NCI-H128 (cell line): ENCODE results near the gene ELMOD1.

Experiments
- DNase-seq: peaks from one replicate; lab custom pipeline; 2025; ENCODE audit not compliant: unreplicated experiment; lab: John Stamatoyannopoulos, UW

The ELMOD1 gene

DNA sequence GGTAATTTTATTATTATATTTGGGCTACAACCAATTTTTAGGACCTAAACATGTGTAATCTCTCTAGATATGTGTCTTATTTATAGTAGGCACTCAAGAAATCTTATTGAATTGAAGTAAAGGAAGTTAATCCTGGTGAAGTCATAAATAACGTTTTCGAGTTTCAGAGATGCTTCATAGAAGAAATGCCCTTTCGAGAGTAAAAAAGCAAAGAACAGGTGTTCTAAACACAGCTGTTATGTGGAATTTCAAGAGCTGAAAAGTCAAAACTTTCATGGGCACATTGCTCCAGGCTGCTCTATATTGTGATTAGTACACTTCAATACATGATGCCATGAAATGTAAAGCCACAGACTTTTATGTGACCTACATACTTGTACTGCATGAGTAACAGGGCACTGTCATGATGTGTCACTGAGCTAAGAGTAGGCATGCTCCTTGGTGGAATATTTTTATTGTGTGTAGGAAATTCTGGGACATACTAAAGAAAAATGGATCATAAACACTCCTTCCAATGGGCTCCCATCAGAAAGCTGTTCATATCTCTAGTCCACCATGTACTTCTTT lies 7.2 kb upstream of the ELMOD1 start:
- DNase-seq: no peak

DNA sequence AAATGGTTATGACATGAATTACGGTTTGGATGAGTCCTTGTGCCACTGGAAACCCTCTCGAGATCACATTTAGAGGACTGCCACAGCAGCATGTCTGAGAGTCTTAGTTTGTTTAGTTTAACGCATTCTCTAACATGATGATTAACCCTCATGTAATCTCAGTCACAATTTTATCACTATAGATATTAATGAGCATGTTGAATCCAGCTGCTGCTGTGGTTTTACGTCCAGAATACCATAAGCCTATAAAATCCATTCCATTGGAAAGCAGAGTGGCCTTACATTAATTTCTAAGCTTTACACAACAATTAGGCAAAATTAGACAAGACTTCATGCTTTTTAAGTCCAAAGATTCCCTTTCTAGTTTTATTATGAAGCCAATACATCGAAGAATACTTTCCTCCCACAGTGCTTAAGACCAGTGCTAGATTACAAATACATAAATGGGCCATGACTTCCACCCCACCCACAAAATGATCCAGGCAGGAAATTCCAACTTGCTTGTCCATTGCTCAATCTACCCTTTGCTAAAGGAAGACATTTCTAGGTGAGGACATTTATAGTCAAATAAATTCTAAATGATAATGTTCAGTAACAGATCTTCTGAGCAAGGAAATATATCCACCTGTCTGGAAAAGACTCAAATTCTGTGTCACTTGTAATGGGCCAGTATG lies 3.5 kb upstream of the ELMOD1 start:
- DNase-seq: no peak

- DNase-seq: no peak
Observed at GRCh38 chr11:107591378-107592230, 657 bp downstream of the ELMOD1 start.

GRCh38 chr11:107592231-107592590 lies 1.3 kb downstream of the ELMOD1 start:
- no peak for DNase-seq

DNA sequence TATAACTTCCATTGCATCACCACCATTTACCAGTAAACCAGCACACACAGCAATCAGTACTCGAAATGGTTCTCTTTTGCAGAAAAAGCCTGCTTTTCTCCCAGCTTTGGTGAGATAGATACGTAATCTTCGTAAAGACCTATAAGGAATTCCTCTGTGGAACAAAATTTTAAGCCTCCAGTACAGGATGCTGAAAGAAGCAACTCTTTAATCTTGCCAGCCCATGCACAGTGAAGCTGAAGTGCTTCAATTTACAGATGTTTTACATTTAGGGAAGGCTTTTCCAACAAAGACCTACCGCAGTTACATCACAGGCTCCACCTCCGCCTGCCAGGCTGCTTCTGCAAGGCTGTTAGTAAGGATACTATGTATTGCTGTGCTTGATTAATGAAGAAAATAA lies 1.9 kb downstream of the ELMOD1 start:
- no peak for DNase-seq

- DNase-seq: no peak
Observed at GRCh38 chr11:107593951-107594350, 3.0 kb downstream of the ELMOD1 start.

DNA sequence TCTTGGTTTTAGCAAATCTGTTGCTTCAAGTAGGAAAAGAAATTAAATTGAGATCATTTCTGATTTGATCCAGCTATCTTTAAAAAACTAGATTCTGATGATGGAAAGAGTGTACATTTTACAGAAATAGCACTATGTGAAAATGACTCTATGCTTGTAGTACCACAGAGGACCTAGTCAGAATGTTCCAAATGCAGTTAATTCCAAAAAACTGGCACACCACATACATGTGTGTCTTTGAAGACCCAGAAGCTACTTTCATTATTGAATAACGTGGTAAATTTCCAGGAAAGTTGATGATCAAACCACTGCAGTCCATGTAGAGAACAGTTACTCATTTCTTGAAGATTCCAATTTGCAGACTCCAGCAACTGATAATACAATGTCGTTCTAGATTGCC lies 3.8 kb downstream of the ELMOD1 start:
- DNase-seq: no peak

GRCh38 chr11:107598225-107599139 lies 7.5 kb downstream of the ELMOD1 start:
- no peak for DNase-seq

DNA sequence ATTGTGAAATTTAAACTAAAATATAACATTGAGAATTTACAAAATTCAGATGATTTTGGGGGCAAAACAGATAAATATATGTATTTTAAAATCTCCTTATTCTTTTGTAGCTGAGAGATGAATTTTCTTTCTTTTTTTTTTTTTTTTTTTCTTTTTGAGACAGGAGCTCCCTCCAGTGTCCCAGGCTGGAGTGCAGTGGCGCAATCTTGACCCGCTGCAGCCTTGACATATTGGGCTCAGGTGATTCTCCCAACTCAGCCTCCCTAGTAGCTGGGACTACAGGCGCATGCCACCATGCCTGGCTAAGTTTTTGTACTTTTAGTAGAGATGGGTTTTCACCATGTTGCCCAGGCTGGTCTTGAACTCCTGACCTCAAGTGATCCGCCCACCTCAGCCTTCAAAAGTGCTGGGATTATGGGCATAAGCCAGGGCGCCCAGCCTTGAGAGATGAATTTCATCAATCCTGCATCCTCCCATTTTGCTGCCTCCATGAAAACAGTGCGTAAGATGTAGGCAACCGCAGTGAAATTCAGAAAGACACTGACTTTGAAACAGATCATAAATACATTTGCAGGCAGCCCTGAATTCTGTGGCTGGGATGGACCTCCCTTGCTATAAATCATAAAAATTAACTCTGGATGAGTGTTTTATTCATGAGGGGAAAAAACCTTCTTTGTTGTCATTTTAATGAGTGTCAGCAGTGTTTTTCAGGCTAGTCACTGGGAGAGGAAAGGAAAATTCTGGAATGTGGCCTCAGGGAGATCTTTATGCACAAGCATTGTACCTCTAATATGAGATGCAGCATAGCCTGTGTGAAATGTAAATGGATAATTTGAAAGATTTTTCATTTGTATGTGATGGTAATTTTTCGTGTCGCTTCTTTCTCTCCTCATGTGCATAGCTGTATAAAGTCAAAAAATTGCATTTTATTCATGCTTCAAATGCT lies 14.4 kb downstream of the ELMOD1 start:
- no peak for DNase-seq

GRCh38 chr11:107606141-107606540 lies 15.2 kb downstream of the ELMOD1 start:
- DNase-seq: no peak

GRCh38 chr11:107608809-107609208 lies 17.9 kb downstream of the ELMOD1 start:
- no peak for DNase-seq

GRCh38 chr11:107609400-107610218 lies 18.7 kb downstream of the ELMOD1 start:
- DNase-seq: no peak

GRCh38 chr11:107612445-107612844 lies 21.5 kb downstream of the ELMOD1 start:
- DNase-seq: no peak

DNA sequence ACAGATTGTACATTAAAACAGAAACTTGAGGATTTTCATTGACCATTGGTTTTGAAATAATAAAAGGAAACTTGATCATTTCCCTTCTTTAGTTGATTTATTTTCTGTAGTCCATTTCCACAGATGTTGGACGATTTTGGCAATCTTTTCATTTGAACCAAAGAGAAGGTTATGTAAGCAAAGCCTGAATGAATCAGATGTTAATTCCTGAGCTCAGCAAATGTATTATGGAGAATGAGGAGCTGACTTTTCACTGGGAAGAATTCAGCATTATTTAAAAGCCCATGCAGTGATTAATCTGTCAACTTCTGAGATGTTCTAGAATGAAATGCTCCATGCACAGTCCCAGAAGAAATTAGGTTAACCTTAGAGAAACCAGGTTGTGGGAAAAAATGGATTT lies 29.0 kb downstream of the ELMOD1 start:
- DNase-seq: no peak

GRCh38 chr11:107621081-107621480 lies 30.1 kb downstream of the ELMOD1 start:
- DNase-seq: no peak

GRCh38 chr11:107623183-107623582 lies 32.2 kb downstream of the ELMOD1 start:
- DNase-seq: no peak

- no peak for DNase-seq
Observed at GRCh38 chr11:107624983-107625684, 34.2 kb downstream of the ELMOD1 start.

- no peak for DNase-seq
Observed at GRCh38 chr11:107625685-107625989, 34.7 kb downstream of the ELMOD1 start.

- no peak for DNase-seq
Observed at GRCh38 chr11:107631043-107631442, 40.1 kb downstream of the ELMOD1 start.
